Gastroesophageal sphincter (tissue), 3 donors: ENCODE results near the gene PMP22.

Experiments used
- CTCF ChIP-seq, 4 experiments: fragments of 200-600 bp in 2 of 4; fragments of 450-650 bp in 2 of 4; sonication (generic) in 1 of 4; IDR thresholded peaks; one replicate each; pipeline ENCODE4 v1.5.1; 2017 to 2019; ENCODE audit warnings: antibody characterized with exemption in 4 of 4, mild to moderate bottlenecking in 2 of 4, moderate library complexity in 2 of 4
- POLR2A ChIP-seq, 2 donors: fragments of 450-650 bp; IDR thresholded peaks; one replicate each; pipeline ENCODE4 v1.6.1; 2017; ENCODE audit warnings: antibody characterized with exemption in 2 of 2, mild to moderate bottlenecking in 2 of 2, moderate library complexity in 1 of 2

DNA sequence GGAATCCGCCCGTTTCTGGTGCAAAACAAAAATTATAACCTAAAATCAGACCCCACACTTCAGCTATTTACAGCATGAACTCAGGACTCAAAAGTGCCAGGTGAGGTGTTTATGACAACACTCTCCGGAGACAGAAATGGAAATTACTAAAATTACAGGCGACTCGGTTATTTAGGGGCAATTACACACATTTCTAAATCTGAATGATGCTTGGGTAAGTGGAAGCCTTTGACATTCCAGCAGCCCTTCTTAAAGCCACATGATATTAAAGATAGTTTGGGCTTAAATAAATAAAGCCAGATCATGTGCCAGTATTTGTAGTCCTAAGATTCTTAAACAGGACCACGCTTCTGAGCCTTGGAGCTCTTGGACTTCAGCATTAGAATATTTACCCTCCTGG, 36.7 kb upstream of the PMP22 start:
- TF ChIP-seq CTCF (IDR thresholded peaks at IDR 0.05): no peak
- TF ChIP-seq POLR2A (IDR thresholded peaks at IDR 0.05): no peak
